Uterus (tissue), 4 donors: ENCODE results near the gene MAP1B. TPM values are rescaled to one million over a fixed set of nuclear protein-coding genes. Genes with fewer than 3 reads are reported as not detected.

Source experiments
- DNase-seq, 2 donors: peaks; one replicate each; pipeline ENCODE4 v3.0.0-alpha.2; 2019 to 2020
- H3K27ac ChIP-seq, 2 donors: fragments of 200-600 bp; sonication (generic); 1 replicate in 1 of 2; 2 replicates in 1 of 2; pipeline ENCODE4 v1.5.1; 2016 to 2018
- H3K27me3 ChIP-seq, 2 donors: fragments of 200-600 bp; sonication (generic); one replicate each; pipeline ENCODE4 v1.5.1; 2018 to 2019; ENCODE audit warnings: control low read depth in 1 of 2
- H3K36me3 ChIP-seq, 2 donors: fragments of 200-600 bp; sonication (generic); one replicate each; pipeline ENCODE4 v1.5.1; 2019; ENCODE audit warnings: control low read depth in 1 of 2
- H3K4me1 ChIP-seq, 2 donors: fragments of 200-600 bp; sonication (generic); one replicate each; pipeline ENCODE4 v1.5.1; 2018 to 2019; ENCODE audit warnings: control low read depth in 1 of 2
- H3K4me3 ChIP-seq, 2 donors: fragments of 200-600 bp; sonication (generic); 1 replicate in 1 of 2; 2 replicates in 1 of 2; pipeline ENCODE4 v1.5.1; 2018 to 2019; ENCODE audit warnings: mild to moderate bottlenecking in 1 of 2
- H3K9me3 ChIP-seq, 2 donors: fragments of 200-600 bp; sonication (generic); one replicate each; pipeline ENCODE4 v1.5.1; 2019; ENCODE audit warnings: control low read depth in 1 of 2
- CTCF ChIP-seq, 4 experiments: fragments of 200-600 bp in 2 of 4; fragments of 450-650 bp in 2 of 4; sonication (generic) in 2 of 4; IDR thresholded peaks; one replicate each; pipeline ENCODE4 v1.5.1; 2016 to 2019; ENCODE audit warnings: antibody characterized with exemption in 4 of 4, mild to moderate bottlenecking in 2 of 4, moderate library complexity in 1 of 4
- POLR2A ChIP-seq, 2 donors: fragments of 450-650 bp; IDR thresholded peaks; one replicate each; pipeline ENCODE4 v1.6.1; 2016; ENCODE audit warnings: antibody characterized with exemption in 2 of 2, mild to moderate bottlenecking in 1 of 2, moderate library complexity in 1 of 2
- intact Hi-C: fragments of 100-400 bp; cut with DNase I; formaldehyde crosslinking; loops from one replicate; pipeline ENCODE4 v1.15.1; 2023; ENCODE audit warnings: low total_unique reads
- total RNA-seq, 4 donors: library from RNA; depleted of rRNA in 3 of 4; stranded (reverse); fragments of >200 nt in 3 of 4; gene quantifications; one replicate each; pipeline versions ENCODE4 v1.1.0 to v1.2.4, GENCODE V29; 2014 to 2023
- donor health status: DM: yes; HTN: yes; CAD: no.

MAP1B gene
- total RNA-seq, 4 donors from 2014 or later: 92.0 to 212 (median 132) TPM

GRCh38 chr5:72138943-72139521 lies 31.8 kb downstream of the MAP1B start:
- no peak for DNase-seq
- intact Hi-C loops: no loop called here
- TF ChIP-seq CTCF (IDR thresholded peaks at IDR 0.05) (no peak), POLR2A (IDR thresholded peaks at IDR 0.05) (no peak)
- H3K4me3 ChIP-seq: no peak overlapping the region
- H3K9me3 ChIP-seq: no peaks in the 10 kb centered on the region
- H3K27ac ChIP-seq: peak overlapping the region; percentile 87 to 88
- H3K36me3 ChIP-seq: no peaks in the 10 kb centered on the region
- H3K4me1 ChIP-seq: peaks cover 4 to 15% of the 10 kb centered on the region in 2 donors
- no peaks in the 10 kb centered on the region for H3K27me3 ChIP-seq

GRCh38 chr5:72140711-72141110 lies 33.4 kb downstream of the MAP1B start:
- intact Hi-C loops: loop anchor here (10.0 kb wide), 1 partner anchor 144 kb away; no protein-coding TSS in a partner anchor
- Histone ChIP-seq H3K27ac (peak overlapping the region; percentile 87 to 88), H3K9me3 (no peaks in the 10 kb centered on the region), H3K27me3 (no peaks in the 10 kb centered on the region), H3K4me1 (peaks cover 4 to 15% of the 10 kb centered on the region in 2 donors), H3K4me3 (no peak overlapping the region), H3K36me3 (no peaks in the 10 kb centered on the region)
- no peak for TF ChIP-seq POLR2A (IDR thresholded peaks at IDR 0.05)
- no peak for TF ChIP-seq CTCF (IDR thresholded peaks at IDR 0.05)
- no peak for DNase-seq

GRCh38 chr5:72141440-72142355 lies 34.4 kb downstream of the MAP1B start:
- Histone ChIP-seq H3K4me1 (peaks cover 4 to 15% of the 10 kb centered on the region in 2 donors), H3K4me3 (no peak overlapping the region), H3K9me3 (no peaks in the 10 kb centered on the region), H3K27me3 (no peaks in the 10 kb centered on the region), H3K27ac (peak overlapping the region; percentile 87 to 88), H3K36me3 (no peaks in the 10 kb centered on the region)
- TF ChIP-seq POLR2A (IDR thresholded peaks at IDR 0.05) (no peak), CTCF (IDR thresholded peaks at IDR 0.05) (no peak)
- DNase-seq: peak; percentile 57 to 62
- intact Hi-C loops: loop anchor here (10.0 kb wide), 1 partner anchor 143 kb away; no protein-coding TSS in a partner anchor

- no peak overlapping the region for H3K4me3 ChIP-seq
- TF ChIP-seq CTCF (IDR thresholded peaks at IDR 0.05) (no peak), POLR2A (IDR thresholded peaks at IDR 0.05) (no peak)
- H3K4me1 ChIP-seq: peaks cover 5% of the 10 kb centered on the region in 2 donors
- DNase-seq: no peak
- intact Hi-C loops: loop anchor here (10.0 kb wide), 1 partner anchor 140 kb away; no protein-coding TSS in a partner anchor
- H3K27ac ChIP-seq: peak overlapping the region; percentile 87 to 88
- no peaks in the 10 kb centered on the region for H3K27me3 ChIP-seq
- H3K9me3 ChIP-seq: no peaks in the 10 kb centered on the region
- no peaks in the 10 kb centered on the region for H3K36me3 ChIP-seq
Observed at GRCh38 chr5:72144762-72145161, 37.5 kb downstream of the MAP1B start.

GRCh38 chr5:72145348-72145747 lies 38.1 kb downstream of the MAP1B start:
- Histone ChIP-seq H3K27me3 (no peaks in the 10 kb centered on the region), H3K36me3 (no peaks in the 10 kb centered on the region), H3K4me1 (peaks cover 5 to 11% of the 10 kb centered on the region in 2 donors), H3K9me3 (no peaks in the 10 kb centered on the region), H3K27ac (peak overlapping the region; percentile 87 to 88), H3K4me3 (no peak overlapping the region)
- TF ChIP-seq CTCF (IDR thresholded peaks at IDR 0.05): no peak
- no peak for TF ChIP-seq POLR2A (IDR thresholded peaks at IDR 0.05)
- no peak for DNase-seq
- intact Hi-C loops: loop anchor here (10.0 kb wide), 1 partner anchor 139 kb away; no protein-coding TSS in a partner anchor
